HG02885 (cell line): ENCODE results near the gene SIM2.

ENCODE experiments used
- ATAC-seq: cut with Tn5 transposase; IDR thresholded peaks from one replicate; pipeline ENCODE4 v1.9.1; 2021; ENCODE audit warnings: mild to moderate bottlenecking; ENCODE audit not compliant: unreplicated experiment, poor library complexity

The SIM2 gene

DNA sequence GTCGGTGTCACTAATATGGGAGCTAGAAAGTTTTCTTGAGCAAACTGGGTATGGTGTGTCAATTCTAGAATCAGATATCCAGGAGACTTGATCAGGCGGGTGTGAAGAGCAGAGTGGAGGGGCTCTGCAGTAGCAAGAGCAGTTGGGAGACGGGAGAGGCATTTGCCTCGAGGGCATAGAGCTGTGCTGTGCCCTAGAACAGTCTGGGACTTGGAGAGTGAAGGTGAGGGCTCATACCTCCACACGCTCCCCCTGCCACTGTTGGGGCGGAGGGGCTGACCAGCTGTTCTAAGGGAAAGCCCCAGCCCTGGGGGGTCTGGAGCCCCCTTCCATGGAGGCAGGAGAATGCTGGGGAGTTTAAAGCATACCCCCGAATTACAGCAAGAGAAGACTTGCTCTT is 33.8 kb downstream of the SIM2 start:
- no peak for ATAC-seq

DNA sequence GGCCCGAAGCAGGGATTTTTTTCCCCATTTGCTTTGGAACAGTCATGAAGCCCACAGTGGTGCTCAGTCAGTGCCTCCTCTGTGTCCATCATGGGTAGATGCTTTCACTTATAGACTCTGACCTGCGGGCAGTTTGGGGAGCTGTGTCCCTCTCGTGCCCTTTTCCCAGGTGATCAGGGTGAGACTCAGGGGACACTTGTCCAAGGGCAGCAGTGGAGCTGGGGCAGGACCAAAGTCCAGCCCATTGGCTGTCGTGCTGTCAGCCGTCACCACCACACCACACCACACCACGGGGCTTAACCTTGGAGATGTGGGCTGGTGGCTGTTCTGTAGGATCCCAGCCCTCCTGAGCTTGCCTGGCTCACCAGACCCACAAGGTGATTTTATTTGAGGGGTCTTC is 34.9 kb downstream of the SIM2 start:
- ATAC-seq = no peak

DNA sequence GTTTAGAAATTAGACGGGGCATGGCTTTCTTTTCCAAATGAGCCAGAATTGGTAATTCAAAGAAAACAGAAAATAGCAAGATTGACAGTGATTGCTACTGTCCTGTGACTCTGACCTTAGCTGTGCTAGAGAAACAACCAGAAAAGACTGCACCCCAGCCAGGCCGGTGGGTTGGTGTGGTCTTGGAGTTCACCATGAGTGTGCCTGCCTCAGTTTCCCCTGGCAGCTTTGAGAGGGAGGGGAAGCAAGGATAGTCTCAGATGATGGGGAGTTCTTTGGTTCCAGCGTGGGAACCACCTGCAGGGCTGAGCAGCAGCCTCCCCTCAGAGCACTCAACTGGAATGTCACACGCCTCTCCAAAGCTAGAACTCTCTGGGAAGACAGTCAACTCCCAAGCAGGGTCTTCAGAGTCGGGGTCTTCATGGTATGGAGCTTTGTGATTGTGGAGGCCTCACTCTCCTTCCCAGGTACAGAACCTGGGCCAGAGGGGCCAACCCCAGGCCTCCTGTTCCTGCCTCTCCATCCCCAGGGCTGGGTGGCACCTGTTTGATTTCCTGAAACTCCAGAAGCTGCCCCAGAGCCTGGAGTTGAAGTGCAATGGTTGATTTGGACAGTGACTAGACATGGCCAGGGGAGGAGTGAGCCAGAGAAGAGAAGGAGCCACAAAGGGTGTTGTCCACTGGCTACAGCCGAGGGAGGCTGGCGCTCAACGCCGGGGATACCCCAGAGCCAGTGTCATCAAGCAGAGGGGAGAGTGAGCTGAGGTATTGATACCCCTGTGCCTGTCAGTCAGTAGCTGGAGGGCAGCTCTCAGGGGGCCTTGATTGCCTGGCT is 35.7 kb downstream of the SIM2 start:
- ATAC-seq = no peak

DNA sequence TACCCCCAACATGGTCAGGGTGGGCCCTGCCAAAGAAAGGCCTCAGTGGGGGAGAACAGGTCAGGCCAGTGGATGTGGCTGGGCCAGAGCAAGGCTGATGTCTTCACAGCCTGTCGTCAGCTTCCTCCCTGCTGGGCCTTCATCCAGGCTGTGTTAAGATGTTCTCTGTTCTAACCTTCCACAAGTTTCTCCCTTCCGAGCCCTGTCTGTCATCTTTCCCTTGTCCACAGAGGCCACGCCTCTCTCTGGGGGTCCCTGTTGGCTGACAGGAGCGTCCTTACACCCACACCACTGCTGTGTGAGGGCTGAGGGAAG is 36.2 kb downstream of the SIM2 start:
- no peak for ATAC-seq

DNA sequence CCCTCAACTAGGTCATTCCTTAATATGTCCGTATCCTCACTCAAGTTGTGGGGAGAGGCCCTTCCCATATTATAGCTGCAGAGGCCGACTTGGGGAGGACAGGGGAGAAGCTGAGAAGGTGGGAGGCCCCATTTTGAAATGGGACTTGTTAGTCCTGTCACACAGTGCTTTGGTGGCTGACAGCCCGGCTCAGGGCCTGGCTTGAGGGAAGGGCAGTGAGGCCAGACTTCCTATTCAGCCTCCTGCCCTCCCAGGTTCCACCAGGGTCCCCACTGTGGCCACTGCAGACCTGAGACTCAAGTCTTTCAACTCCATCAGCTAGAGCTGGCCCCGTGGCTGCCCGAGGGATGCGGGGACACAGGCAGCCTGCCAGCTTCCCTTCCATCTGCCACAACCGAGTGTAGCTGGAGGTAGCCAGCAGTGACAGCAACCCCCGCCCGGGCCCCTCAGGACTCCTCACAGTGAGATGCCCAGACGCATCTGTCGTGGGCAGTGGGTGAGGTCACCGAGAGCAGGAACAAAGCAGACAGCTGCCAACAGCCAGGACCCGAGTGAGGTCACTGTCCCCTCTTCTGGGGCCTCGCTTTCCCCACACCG is 36.9 kb downstream of the SIM2 start:
- no peak for ATAC-seq

DNA sequence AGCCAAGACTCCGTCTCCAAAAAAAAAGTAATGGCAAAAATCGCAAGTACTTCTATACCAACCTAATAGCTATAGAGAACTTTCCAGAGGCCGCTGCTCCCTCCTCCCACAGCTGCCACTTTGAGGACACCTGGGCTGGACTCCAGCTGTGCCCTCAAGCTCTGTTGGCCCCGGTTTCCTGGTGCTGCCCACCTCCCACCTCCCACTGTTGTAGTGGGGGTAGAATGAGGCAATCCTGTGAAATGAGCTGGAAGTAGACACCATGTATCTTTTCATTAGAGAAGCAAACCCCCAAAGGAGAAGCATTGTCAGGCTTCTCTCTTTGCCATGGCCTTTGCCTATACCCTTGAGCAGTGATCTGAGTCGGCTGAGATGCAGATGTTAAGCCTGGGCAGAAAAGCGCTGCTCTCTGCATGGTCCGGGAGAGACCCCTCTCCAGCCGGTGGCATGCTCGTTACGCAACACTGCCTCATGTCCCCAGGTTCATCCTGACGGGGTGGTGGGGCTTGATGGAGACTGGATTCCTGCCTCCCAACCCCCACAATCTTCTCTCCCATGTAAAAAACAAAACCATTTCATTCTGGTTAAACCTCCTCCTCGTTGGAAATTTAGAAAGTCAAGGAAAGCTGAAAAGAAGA is 39.7 kb downstream of the SIM2 start:
- ATAC-seq = no peak

DNA sequence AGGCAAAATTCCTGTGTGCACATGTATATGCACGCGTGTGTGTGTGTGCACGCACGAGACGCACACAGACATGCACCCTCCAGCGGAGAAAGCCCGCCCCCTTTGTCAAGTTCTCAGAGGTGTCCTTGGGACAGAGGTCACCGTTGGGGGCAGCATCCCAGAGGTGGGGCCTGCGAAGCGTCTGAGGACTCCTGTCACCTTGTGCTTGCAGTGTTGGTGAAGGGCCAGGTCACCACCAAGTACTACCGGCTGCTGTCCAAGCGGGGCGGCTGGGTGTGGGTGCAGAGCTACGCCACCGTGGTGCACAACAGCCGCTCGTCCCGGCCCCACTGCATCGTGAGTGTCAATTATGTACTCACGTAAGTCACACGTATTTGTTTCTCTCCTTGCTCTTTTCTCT is 42.6 kb downstream of the SIM2 start:
- ATAC-seq = no peak

DNA sequence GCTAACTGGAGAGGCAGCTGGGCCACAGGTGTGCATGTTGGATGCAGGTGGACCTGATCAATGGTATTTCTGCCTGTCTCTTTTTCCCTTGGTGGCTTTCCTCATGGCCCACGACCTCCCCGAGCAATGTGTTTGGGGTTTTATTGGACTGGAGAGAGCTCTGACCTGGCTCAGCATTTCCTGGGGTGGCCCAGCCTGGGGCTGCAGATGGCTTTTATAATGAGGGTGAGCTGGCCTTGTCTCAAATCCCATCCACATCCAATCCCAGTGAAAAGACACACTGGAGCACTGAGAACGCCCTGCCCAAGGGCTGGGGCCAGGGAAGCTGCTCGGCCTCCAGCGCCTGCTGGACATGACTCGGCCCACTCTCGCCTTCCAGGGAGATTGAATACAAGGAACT is 44.1 kb downstream of the SIM2 start:
- ATAC-seq = no peak

DNA sequence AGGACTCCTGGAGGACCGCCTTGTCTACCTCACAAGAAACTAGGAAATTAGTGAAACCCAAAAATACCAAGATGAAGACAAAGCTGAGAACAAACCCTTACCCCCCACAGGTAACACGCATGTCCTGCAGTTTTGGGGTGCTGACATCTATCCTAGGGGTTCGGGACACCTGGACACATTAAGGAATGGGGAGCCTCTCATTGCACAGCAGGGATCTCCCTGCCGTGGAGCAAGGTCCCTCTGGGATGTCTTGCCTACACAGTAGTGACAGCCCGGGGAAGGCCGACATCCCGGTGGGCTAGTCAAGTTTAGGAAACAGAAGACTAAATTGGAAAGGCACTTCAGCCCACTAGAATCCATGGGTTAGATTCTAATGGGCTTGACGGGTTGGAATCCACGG is 44.5 kb downstream of the SIM2 start:
- ATAC-seq = no peak

DNA sequence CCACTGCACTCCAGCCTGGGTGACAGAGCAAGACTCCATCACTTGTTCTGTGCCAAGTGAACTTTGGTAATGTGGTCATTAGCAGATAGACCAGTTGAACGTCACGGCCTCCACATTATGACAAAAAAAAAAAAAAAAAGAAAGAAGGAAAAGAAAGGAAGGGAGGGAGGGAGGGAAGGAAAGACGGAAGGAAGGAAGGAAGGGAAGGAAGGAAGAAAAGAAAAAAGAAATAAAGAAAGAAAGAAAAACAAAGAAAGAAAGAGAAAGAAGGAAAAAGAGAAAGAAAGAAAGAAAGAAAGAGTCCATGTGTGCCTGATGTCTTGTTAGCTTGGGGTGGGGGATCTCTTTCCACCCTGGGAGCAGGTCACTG is 45.3 kb downstream of the SIM2 start:
- ATAC-seq = no peak

DNA sequence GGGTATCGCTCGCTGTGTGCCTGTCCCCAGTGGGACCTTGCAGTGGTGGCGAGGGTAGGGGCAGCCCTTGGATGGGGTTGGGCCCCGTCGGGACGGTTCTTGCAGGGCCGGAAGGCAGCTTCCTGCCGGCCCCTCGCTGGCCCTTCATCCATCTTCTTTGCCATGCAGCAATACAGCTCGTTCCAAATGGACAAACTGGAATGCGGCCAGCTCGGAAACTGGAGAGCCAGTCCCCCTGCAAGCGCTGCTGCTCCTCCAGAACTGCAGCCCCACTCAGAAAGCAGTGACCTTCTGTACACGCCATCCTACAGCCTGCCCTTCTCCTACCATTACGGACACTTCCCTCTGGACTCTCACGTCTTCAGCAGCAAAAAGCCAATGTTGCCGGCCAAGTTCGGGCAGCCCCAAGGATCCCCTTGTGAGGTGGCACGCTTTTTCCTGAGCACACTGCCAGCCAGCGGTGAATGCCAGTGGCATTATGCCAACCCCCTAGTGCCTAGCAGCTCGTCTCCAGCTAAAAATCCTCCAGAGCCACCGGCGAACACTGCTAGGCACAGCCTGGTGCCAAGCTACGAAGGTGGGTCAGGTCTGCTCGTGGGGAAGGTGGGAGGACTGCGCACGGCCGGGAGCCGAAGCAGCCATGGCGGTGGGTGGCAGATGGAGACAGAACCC is 45.8 kb downstream of the SIM2 start:
- no peak for ATAC-seq

DNA sequence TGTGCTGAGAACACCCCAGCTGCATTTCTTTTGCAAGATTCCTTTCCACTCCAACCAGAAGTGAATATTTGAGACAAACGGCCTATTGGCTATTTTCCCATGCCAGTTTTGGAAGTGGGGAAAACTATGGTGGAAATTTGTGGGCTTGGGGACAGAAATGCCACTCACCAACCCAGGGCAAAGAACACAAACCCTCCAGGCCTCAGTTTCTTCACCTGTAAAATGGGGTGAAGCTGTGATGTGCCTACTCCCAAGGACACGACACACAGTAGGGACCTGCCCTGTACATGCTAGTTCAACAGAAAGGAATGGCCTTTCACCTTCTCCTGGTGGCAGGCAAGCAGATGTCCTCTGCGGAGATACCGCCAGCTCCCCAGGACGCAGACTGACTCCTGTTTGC is 46.5 kb downstream of the SIM2 start:
- ATAC-seq = no peak

DNA sequence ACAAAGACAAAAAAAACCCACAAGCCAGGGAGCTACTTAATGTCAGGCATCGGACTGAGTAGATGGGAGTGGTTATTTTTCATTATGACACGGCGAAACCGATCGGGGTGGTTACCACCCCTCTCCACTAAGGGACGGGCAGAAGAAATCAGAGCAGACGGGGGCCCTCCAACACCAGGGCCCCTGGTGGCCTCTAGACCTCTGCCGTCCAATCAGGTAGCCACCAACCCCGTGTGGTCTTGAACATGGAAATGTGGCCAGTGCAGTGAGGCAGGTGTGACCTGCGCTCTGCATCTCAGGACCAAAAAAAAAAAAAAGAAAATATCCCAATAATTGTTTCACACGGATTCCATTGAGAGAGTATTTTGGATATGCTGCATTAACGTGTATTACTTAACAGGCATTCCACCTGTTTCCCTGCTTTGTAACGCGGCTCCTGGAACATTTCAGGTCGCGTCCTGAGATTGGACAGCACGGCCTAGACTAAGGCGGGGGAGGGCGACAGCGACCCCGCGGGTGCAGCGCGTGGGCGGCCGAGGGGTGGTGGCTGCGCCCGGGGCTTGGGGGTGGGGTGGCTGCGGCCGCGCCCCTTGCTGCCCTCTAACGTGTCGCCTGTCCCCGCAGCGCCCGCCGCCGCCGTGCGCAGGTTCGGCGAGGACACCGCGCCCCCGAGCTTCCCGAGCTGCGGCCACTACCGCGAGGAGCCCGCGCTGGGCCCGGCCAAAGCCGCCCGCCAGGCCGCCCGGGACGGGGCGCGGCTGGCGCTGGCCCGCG is 48.3 kb downstream of the SIM2 start:
- ATAC-seq = peak; percentile 40

DNA sequence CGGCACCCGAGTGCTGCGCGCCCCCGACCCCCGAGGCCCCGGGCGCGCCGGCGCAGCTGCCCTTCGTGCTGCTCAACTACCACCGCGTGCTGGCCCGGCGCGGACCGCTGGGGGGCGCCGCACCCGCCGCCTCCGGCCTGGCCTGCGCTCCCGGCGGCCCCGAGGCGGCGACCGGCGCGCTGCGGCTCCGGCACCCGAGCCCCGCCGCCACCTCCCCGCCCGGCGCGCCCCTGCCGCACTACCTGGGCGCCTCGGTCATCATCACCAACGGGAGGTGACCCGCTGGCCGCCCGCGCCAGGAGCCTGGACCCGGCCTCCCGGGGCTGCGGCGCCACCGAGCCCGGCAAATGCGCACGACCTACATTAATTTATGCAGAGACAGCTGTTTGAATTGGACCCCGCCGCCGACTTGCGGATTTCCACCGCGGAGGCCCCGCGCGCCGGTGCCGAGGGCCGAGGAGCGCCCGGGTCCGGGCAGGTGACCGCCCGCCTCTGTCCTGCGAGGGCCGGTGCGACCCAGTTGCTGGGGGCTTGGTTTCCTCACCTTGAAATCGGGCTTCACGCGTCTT is 49.0 kb downstream of the SIM2 start:
- peak; percentile 77 for ATAC-seq

DNA sequence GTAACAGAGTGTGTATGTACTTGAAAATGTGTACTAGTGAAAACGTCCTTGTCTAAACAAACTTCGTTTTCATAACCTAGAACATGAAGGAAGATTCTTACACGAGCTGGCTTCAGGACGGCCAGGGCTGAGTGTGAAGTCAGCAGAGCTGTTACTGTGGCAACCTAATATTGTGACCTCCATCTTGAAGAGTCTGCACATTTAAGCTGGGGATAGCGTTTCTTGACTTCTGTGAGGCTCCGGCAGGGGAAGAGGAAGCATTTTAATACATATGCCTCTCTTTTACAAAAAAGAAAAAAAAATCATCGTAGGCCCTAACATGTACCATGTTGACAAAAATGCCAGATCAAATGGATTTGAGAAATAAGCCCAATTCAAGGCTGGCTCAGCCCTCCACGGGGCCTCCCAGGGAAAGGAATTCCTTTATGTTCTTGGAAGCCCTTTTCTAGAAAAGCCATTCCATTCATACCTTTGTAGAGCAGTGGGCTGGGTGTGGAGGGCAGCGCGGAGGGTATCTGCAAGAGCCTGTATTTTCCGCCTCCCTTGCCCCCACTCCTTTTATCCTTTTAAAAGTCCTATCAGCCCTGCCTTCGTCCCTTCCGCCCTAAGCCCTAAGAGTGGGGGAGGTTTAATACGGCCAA is 51.1 kb downstream of the SIM2 start:
- no peak for ATAC-seq

DNA sequence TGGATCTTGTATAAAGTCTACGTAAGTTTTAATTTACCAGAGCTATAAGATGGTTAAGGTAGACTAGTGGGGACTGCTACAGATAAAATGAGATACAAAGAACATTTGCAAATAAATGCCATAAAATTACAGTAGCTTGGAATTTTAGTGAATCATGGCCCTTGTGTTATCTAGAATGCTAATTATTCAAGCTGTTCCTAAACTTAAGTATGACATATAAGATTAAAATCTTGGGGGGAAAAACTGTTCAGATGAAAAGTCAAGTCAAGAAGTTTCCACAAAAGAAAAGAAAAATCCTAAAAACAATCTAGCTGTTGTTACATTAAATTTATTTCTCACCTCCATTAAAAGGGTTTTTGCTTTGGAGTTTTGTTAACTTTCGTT is 51.7 kb downstream of the SIM2 start:
- no peak for ATAC-seq

DNA sequence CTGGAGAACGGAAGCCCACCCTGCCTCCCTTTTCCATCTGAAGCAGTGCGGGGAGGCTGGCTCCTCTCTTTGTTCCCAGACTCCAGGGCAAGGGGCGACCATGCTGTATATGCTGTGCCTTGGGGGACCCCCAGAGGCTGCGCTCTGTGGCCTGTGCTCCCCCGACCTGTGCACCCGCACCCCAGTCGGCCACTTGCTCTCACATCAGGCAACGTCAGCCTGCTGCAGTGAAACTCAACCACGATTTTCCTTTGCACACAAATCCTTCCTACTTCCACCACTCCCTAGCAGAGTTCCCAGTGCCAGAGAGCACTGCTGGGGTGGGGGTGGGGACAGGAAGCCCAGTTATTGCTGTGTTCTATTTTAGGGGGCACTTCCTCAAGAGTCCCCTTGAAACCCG is 52.5 kb downstream of the SIM2 start:
- no peak for ATAC-seq

DNA sequence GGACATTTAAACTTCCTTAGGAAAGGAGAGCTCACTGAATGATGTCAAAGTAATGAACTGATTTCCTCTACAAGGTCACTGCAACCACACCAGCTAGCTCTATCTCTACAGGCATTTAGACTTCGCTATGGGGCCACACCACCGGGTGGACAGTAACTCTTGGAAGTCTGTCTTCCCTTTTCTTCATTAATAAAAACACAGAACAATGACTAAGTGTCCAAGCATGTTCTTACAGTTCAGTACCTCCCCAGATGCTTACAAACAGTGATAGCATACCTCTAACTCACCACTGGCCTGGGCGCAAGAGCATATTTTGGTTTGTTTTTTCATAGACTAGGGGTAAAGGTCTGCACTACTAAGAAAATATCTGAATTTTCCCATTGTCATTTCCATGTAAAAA is 54.6 kb downstream of the SIM2 start:
- no peak for ATAC-seq

DNA sequence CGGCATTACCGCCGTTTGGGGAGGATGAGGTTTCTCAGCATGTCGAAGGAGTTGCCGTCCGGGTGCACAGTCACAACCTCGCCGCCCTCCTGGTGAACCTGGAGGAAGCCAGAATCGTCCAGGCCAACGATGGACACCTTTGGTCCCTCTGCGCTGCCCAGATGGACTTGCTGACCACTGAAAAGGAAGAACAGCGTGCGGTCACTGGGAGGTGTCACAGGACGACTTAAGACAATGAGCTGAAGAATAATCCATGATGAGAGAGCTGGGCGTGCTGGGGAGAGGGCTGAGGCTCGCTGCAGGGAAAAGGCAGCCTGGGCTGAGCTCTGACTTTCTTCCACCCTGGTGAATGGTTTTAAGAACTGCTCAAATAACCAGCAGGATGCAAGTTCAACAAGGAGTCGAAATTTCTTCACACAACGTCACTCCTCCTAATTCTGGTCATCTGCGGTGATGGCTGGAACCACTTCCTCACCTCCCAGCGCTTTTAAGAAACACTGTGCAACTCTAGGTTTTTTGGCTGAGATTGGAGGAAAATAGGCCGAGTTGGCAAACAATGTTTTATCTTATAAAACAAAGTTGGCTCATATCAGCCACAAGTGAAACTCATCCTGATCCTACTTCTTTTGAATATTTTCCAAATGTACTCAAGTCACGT is 55.5 kb downstream of the SIM2 start:
- no peak for ATAC-seq
